GM23338 (cell line): ENCODE data around the gene HABP4. TPM values are rescaled to one million over a fixed set of nuclear protein-coding genes. Genes with fewer than 3 reads are reported as not detected.

ENCODE experiments used
- ATAC-seq: fragments of 200-7000 bp; cut with Tn5 transposase; 3 replicates; pipeline ENCODE4 v1.9.1; 2020
- DNase-seq: peaks from one replicate; pipeline ENCODE4 v3.0.0-alpha.2; 2015; ENCODE audit warnings: low spot score
- H2AFZ ChIP-seq: fragments of 200-600 bp; sonication (generic); 2 replicates; pipeline ENCODE4 v1.8.0; 2016; ENCODE audit warnings: antibody characterized with exemption, mild to moderate bottlenecking, moderate library complexity
- H3F3A ChIP-seq: fragments of 200-600 bp; sonication (generic); replicated peaks from 2 replicates; pipeline ENCODE4 v1.8.0; 2017; ENCODE audit warnings: antibody characterized with exemption, mixed run types, low read depth
- H3K27ac ChIP-seq: fragments of 200-600 bp; sonication (generic); 2 replicates; pipeline ENCODE4 v1.6.1; 2016; ENCODE audit warnings: low read depth
- H3K27me3 ChIP-seq: fragments of 200-600 bp; sonication (generic); 2 replicates; pipeline ENCODE4 v1.8.0; 2016; ENCODE audit warnings: mild to moderate bottlenecking, mixed run types, moderate library complexity; ENCODE audit not compliant: insufficient read depth
- H3K36me3 ChIP-seq: fragments of 200-600 bp; sonication (generic); 2 replicates; pipeline ENCODE4 v1.8.0; 2016; ENCODE audit warnings: mild to moderate bottlenecking; ENCODE audit not compliant: insufficient read depth
- H3K4me1 ChIP-seq: fragments of 200-600 bp; sonication (generic); 2 replicates; pipeline ENCODE4 v1.8.0; 2016; ENCODE audit warnings: mild to moderate bottlenecking, moderate library complexity; ENCODE audit not compliant: insufficient read depth
- H3K4me2 ChIP-seq: fragments of 200-600 bp; sonication (generic); 2 replicates; pipeline ENCODE4 v1.7.1; 2017; ENCODE audit warnings: mixed run types
- H3K4me3 ChIP-seq: fragments of 200-600 bp; sonication (generic); 2 replicates; pipeline ENCODE4 v1.6.1; 2016; ENCODE audit warnings: mixed run types
- H3K79me2 ChIP-seq: fragments of 200-600 bp; sonication (generic); replicated peaks from 2 replicates; pipeline ENCODE4 v1.8.0; 2017; ENCODE audit warnings: mild to moderate bottlenecking; ENCODE audit not compliant: insufficient read depth
- H3K9me2 ChIP-seq: fragments of 200-600 bp; sonication (generic); 2 replicates; pipeline ENCODE4 v1.8.0; 2017; ENCODE audit not compliant: insufficient read depth
- H4K20me1 ChIP-seq: fragments of 200-600 bp; sonication (generic); replicated peaks from 2 replicates; pipeline ENCODE4 v1.8.0; 2017; ENCODE audit warnings: mild to moderate bottlenecking; ENCODE audit not compliant: insufficient read depth
- H3K27ac Mint-ChIP-seq: 2 replicates; pipeline ENCODE4 v1.8.0; 2020; ENCODE audit warnings: inconsistent platforms, mild to moderate bottlenecking, moderate library complexity, mixed read lengths
- H3K27me3 Mint-ChIP-seq: 3 replicates; pipeline ENCODE4 v1.8.0; 2022; ENCODE audit warnings: low read depth, mild to moderate bottlenecking, moderate library complexity, mixed read lengths, inconsistent platforms; ENCODE audit not compliant: insufficient read depth, poor library complexity
- H3K36me3 Mint-ChIP-seq: 3 replicates; pipeline ENCODE4 v1.8.0; 2021; ENCODE audit warnings: low read depth, mild to moderate bottlenecking, inconsistent platforms, moderate library complexity, mixed read lengths
- H3K4me1 Mint-ChIP-seq: 3 replicates; pipeline ENCODE4 v1.8.0; 2020; ENCODE audit warnings: mild to moderate bottlenecking, inconsistent platforms, mixed read lengths
- H3K4me3 Mint-ChIP-seq: 3 replicates; pipeline ENCODE4 v1.8.0; 2021; ENCODE audit warnings: moderate library complexity, mild to moderate bottlenecking, inconsistent platforms, mixed read lengths
- H3K9me3 Mint-ChIP-seq: 3 replicates; pipeline ENCODE4 v1.8.0; 2020; ENCODE audit warnings: moderate library complexity, mild to moderate bottlenecking, inconsistent platforms, mixed read lengths
- ZNF462 ChIP-seq: fragments of 250-450 bp; sonication (Bioruptor Pico); IDR thresholded peaks from 2 replicates; pipeline ENCODE4 v1.5.0; 2020; ENCODE audit warnings: mild to moderate bottlenecking, moderate library complexity
- polyA plus RNA-seq: library from polyadenylated mRNA; unstranded; fragments of >200 nt; fragmentation: Nextera tagmentation; extraction: Ambion mirVana; gene quantifications from 2 replicates; pipeline ENCODE4 v1.2.1, GENCODE V29; 2016
- total RNA-seq: library from RNA; depleted of rRNA; stranded (reverse); fragments of >200 nt; shearing (Covaris generic); gene quantifications from 2 replicates; pipeline ENCODE4 v1.2.3, GENCODE V29; 2014
- TF ChIP-seq, protein P1 (sequence below), 2 experiments: fragments of 200-600 bp in 1 of 2; sonication (generic) in 1 of 2; conservative IDR thresholded peaks; 2 replicates each; pipeline versions ENCODE4 v1.5.1 to v1.6.1; 2016 to 2017; ENCODE audit warnings: antibody characterized with exemption in 2 of 2, low read depth in 2 of 2, mild to moderate bottlenecking in 2 of 2, moderate library complexity in 1 of 2

Gene HABP4
- total and polyA plus RNA-seq, 2 experiments from 2014 or later: 8.8 to 9.9 TPM

DNA sequence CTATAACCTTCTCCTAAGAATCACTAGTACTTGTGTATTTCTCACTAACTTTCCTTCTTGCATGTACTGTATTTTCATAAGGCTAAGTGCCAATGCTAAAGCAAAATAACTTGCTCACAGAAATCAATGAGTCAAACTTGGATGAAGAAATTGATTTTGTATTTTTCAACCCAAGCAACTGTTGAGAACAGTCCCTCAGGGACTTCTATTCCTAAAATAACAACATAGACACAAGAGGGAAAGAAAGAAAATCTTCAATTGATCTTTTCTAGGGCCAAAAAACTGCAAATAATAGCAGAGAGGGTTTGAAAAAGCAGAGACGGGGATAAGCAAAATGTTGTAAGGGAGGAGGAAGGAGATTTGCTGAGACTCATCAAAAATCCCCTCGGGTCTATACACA is 69.8 kb downstream of the HABP4 start (continued):
- no peak for TF ChIP-seq ZNF462 (CRISPR knock-in tag)

DNA sequence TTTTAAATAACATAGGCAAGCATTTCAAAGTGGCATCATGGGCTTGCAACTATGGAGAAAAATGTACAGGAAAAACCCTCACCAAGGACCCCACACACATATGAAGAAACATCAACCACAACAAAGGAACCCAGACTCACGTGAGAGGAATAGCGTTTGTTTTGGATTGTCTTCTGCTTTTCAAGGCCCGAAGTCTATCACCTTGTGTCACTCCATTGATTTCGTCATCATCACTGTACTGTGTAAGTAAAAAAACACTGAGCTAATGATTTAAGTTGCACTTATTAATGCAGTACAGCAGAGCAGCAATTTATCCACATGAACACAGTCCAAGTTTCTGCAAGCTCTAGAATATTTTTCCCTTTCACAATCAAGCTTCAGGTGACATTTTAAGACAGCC is 72.4 kb downstream of the HABP4 start:
- H3K4me3 Mint-ChIP-seq: no peak overlapping the region
- H3K9me3 Mint-ChIP-seq: no peaks in the 10 kb centered on the region
- no peaks in the 10 kb centered on the region for H3K9me2 ChIP-seq
- ATAC-seq (no peak), DNase-seq (no peak)
- H3K79me2 ChIP-seq: no peaks in the 10 kb centered on the region
- peaks cover 5% of the 10 kb centered on the region for H3K27me3 Mint-ChIP-seq
- H3K27ac ChIP-seq: no peak overlapping the region
- no peak overlapping the region for H3K27ac Mint-ChIP-seq
- H3K4me1 Mint-ChIP-seq: no peaks in the 10 kb centered on the region
- TF ChIP-seq, protein P1, sequence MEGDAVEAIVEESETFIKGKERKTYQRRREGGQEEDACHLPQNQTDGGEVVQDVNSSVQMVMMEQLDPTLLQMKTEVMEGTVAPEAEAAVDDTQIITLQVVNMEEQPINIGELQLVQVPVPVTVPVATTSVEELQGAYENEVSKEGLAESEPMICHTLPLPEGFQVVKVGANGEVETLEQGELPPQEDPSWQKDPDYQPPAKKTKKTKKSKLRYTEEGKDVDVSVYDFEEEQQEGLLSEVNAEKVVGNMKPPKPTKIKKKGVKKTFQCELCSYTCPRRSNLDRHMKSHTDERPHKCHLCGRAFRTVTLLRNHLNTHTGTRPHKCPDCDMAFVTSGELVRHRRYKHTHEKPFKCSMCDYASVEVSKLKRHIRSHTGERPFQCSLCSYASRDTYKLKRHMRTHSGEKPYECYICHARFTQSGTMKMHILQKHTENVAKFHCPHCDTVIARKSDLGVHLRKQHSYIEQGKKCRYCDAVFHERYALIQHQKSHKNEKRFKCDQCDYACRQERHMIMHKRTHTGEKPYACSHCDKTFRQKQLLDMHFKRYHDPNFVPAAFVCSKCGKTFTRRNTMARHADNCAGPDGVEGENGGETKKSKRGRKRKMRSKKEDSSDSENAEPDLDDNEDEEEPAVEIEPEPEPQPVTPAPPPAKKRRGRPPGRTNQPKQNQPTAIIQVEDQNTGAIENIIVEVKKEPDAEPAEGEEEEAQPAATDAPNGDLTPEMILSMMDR (conservative IDR thresholded peaks at IDR 0.05; ENCODE audit: low read depth in 2 of 2): no peak
- peaks cover 64% of the 10 kb centered on the region for H3K36me3 Mint-ChIP-seq
- no peak overlapping the region for H3K4me2 ChIP-seq
- H4K20me1 ChIP-seq: no peaks in the 10 kb centered on the region
- H3K36me3 ChIP-seq: peaks cover 4% of the 10 kb centered on the region; the same call in 1 of the 2 replicates
- H3K4me1 ChIP-seq: no peaks in the 10 kb centered on the region
- H3K4me3 ChIP-seq: no peak overlapping the region
- H2AFZ ChIP-seq: no peak overlapping the region
- H3K27me3 ChIP-seq: no peaks in the 10 kb centered on the region
- no peaks in the 10 kb centered on the region for H3F3A ChIP-seq
